ENCODE data around the gene PGAM5.

PGAM5 gene

DNA sequence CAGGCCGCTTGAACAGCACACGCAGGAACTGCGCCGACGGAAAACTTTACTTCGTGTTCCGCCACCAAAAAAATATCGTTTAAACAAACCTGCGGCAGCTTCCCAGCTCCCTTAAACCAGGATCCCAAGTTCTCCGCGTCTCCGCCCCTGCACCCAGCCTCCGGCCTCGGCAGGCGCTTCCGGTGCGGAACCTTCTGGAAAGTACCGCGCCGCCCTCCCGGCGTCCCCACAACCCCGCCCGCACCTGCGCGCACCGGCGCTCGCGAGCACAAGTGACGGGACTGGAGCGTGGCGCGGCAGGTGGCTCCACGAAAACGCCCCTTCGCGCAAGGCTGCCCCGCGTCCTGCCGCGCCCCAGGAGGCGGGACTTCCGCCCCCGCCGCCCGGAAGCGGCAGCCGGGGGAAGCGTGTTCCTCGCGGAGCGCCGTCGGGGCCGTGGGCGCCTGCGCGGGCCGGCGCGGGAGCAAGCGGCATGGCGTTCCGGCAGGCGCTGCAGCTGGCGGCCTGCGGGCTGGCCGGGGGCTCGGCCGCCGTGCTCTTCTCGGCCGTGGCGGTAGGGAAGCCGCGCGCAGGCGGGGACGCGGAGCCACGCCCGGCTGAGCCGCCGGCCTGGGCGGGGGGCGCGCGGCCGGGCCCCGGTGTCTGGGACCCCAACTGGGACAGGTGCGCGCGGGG is at the start of gene PGAM5:
TSS of gene PGAM5 (plus strand) at position 438 of the 675 bp plus-strand sequence. CDS start at position 473, 35 bp downstream.
- H3K4me3 ChIP-seq (ENCODE audit: low read length in 2 of 2) = peak within 1 kb of the TSS; percentile 88 to 91
- H3K9me3 ChIP-seq (ENCODE audit: control insufficient read depth in 2 of 2, low read length in 2 of 2) = no peaks in the 10 kb centered on the region
- peak within 1 kb of the TSS; percentile 75 to 83 for H3K9ac ChIP-seq (ENCODE audit: low read length in 2 of 2)
- H3K36me3 ChIP-seq (ENCODE audit: control insufficient read depth in 2 of 2, insufficient read depth in 2 of 2, low read length in 2 of 2) = peaks cover 4% of the 10 kb centered on the region in 2 donors
- no peaks in the 10 kb centered on the region for H3K27me3 ChIP-seq (ENCODE audit: control insufficient read depth in 1 of 2, insufficient read depth in 2 of 2, low read length in 2 of 2)
- H3K4me1 ChIP-seq (ENCODE audit: control insufficient read depth, insufficient read depth, low read length) = peaks cover 23% of the 10 kb centered on the region
- peak within 1 kb of the TSS; percentile 41 for H3K27ac ChIP-seq (ENCODE audit: low read length)

DNA sequence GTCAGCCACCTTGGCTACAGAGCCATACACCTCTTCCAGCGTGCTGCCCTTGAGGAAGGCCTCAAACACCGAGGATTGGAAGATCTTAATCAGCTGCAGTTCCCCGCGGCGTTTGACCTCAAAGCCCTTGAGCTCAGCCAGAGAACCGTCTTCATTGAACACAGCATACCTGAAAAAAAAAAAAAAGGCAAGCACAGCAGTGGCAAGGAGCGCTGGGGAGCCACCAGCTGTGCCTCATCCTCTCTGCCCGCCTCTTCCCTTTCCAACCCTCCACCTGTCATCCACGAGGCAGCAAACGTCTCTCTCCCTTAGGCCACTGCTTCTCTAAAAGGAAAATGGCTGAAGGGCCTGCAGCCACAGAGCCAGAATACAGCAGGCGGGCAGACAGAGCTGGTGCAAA is 49.6 kb upstream of the PGAM5 start:
- Histone ChIP-seq H3K9me3 (ENCODE audit: control insufficient read depth in 2 of 2, low read length in 2 of 2) (no peaks in the 10 kb centered on the region), H3K27me3 (ENCODE audit: control insufficient read depth in 1 of 2, insufficient read depth in 2 of 2, low read length in 2 of 2) (no peaks in the 10 kb centered on the region), H3K36me3 (ENCODE audit: control insufficient read depth in 2 of 2, insufficient read depth in 2 of 2, low read length in 2 of 2) (peaks cover 34 to 69% of the 10 kb centered on the region in 2 donors), H3K27ac (ENCODE audit: low read length) (no peak overlapping the region), H3K9ac (ENCODE audit: low read length in 2 of 2) (no peak overlapping the region), H3K4me3 (ENCODE audit: low read length in 2 of 2) (no peak overlapping the region), H3K4me1 (ENCODE audit: control insufficient read depth, insufficient read depth, low read length) (no peaks in the 10 kb centered on the region)

DNA sequence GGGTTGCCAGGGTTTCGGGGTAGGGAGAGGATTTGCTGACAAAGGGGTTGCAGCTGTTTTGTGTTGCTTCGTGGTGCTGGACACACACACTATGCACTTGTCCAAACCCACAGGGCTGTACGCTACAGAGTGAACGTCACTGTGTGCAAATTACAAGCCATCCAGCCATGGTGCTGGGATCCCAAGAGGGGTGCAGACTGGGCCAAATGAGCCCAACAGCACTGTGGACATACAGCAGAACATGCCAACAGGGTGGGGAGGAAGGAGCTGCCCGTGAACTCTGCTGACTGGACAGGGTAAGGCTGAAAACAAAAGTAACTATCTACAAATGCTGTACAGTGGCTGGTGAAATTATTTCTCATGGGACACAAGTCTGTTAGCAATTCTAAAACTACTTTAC is 48.7 kb upstream of the PGAM5 start:
- Histone ChIP-seq H3K9ac (ENCODE audit: low read length in 2 of 2) (no peak overlapping the region), H3K27me3 (ENCODE audit: control insufficient read depth in 1 of 2, insufficient read depth in 2 of 2, low read length in 2 of 2) (no peaks in the 10 kb centered on the region), H3K36me3 (ENCODE audit: control insufficient read depth in 2 of 2, insufficient read depth in 2 of 2, low read length in 2 of 2) (peaks cover 33 to 75% of the 10 kb centered on the region in 2 donors), H3K4me3 (ENCODE audit: low read length in 2 of 2) (no peak overlapping the region), H3K9me3 (ENCODE audit: control insufficient read depth in 2 of 2, low read length in 2 of 2) (no peaks in the 10 kb centered on the region), H3K4me1 (ENCODE audit: control insufficient read depth, insufficient read depth, low read length) (no peaks in the 10 kb centered on the region), H3K27ac (ENCODE audit: low read length) (no peak overlapping the region)

DNA sequence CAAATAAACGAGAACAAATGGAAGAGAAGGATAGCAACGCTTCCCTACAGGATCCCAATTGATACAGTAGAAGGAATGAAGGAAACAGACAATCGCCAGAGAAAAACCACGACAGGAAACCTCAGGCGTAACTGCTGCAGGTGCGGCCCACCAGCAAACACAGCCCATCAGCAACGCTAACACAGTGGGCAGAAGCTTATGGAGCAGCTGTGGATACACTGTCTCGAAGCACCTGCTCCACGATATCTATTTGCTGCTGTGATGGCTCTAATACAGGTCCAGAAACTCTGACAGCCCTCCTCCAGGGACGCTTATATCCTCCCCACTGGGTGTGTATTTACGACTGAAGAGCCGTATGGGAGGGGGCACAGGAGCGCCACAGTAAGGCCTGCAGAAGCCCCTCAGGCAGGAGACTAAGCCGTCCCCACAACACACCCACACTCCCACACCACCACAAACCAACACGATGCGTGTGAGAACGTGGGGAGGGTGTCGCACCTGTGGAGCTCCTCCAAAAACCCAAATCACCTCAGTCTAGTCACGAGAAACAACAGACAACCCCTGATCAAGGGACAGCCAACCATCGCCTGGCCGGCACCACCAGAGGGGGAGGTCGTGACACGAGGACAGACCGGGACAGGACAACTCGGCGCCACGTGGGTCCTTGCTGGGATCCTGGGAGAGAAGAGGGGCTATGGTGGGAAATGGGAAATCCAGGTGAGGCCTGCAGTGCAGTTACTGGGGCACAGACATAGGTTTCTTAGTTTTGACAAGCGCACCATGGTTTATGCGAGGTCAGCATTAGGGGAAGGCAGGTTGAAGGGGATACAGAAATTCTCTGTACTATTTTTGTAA is 47.5 kb upstream of the PGAM5 start:
- no peaks in the 10 kb centered on the region for H3K4me1 ChIP-seq (ENCODE audit: control insufficient read depth, insufficient read depth, low read length)
- no peak overlapping the region for H3K9ac ChIP-seq (ENCODE audit: low read length in 2 of 2)
- H3K27ac ChIP-seq (ENCODE audit: low read length) = no peak overlapping the region
- no peaks in the 10 kb centered on the region for H3K9me3 ChIP-seq (ENCODE audit: control insufficient read depth in 2 of 2, low read length in 2 of 2)
- H3K4me3 ChIP-seq (ENCODE audit: low read length in 2 of 2) = no peak overlapping the region
- H3K36me3 ChIP-seq (ENCODE audit: control insufficient read depth in 2 of 2, insufficient read depth in 2 of 2, low read length in 2 of 2) = peaks cover 28 to 71% of the 10 kb centered on the region in 2 donors
- no peaks in the 10 kb centered on the region for H3K27me3 ChIP-seq (ENCODE audit: control insufficient read depth in 1 of 2, insufficient read depth in 2 of 2, low read length in 2 of 2)

DNA sequence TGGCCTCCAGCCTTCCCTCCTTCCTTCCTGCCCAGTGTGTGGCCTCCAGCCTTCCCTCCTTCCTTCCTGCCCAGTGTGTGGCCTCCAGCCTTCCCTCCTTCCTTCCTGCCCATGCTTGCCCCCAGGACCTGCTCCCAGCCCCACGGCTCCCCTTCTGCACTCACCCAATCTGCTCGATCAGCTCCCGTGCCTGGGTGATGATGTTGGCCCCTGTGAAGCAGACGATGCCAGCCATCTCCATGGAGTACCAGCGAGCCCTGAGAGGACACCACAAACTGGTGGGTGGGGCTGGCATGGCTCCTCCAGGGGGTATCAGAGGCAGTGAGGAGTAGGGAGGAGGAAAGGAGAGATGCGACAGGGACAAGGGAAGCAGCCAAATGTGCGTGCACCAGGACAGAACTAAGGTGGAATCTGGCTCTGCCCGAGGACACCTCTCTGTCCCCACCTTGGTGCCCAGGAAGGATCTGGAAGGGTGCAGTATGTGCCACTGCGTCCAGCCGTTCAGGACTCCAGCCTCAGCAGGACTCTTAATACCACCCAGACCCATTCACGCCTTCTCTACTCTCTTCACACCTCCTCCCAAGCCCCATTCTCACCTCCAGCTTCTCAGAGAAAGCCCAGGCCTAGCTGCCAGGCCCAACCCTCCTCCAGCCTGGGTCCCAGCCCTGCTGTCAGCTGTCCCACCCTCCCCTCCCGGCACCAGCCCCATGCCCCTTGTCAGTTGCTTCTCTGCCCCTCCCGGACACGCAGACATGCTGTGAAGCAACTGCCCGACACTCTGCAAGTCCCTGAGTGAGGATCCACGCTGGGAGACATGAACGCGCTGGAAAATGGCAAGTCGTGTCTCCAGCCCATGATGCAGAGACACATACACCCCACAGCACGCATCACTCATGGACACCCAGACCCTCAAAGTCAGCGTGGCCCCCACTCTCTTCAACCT is 46.2 kb upstream of the PGAM5 start:
- no peak overlapping the region for H3K4me3 ChIP-seq (ENCODE audit: low read length in 2 of 2)
- H3K36me3 ChIP-seq (ENCODE audit: control insufficient read depth in 2 of 2, insufficient read depth in 2 of 2, low read length in 2 of 2) = peaks cover 26 to 66% of the 10 kb centered on the region in 2 donors
- no peak overlapping the region for H3K9ac ChIP-seq (ENCODE audit: low read length in 2 of 2)
- no peak overlapping the region for H3K27ac ChIP-seq (ENCODE audit: low read length)
- H3K9me3 ChIP-seq (ENCODE audit: control insufficient read depth in 2 of 2, low read length in 2 of 2) = no peaks in the 10 kb centered on the region
- no peaks in the 10 kb centered on the region for H3K4me1 ChIP-seq (ENCODE audit: control insufficient read depth, insufficient read depth, low read length)
- no peaks in the 10 kb centered on the region for H3K27me3 ChIP-seq (ENCODE audit: control insufficient read depth in 1 of 2, insufficient read depth in 2 of 2, low read length in 2 of 2)

DNA sequence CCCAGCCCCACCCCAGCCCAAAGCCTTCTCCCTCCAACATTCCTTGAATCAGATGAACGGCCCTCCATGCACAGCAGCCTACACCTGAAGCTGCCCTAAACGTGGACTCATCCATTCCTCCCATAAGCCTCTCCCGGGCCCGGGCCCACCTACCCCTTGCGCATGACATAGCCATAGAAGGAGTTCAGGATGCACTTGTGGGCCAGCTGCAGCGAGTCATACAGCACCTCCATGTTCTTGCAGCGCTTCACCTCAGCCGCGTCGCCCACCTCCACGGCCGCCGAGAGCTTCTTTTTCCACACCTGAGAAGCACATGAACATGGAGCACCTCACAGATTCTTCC is 45.5 kb upstream of the PGAM5 start:
- H3K9me3 ChIP-seq (ENCODE audit: control insufficient read depth in 2 of 2, low read length in 2 of 2) = no peaks in the 10 kb centered on the region
- no peaks in the 10 kb centered on the region for H3K4me1 ChIP-seq (ENCODE audit: control insufficient read depth, insufficient read depth, low read length)
- no peak overlapping the region for H3K27ac ChIP-seq (ENCODE audit: low read length)
- H3K36me3 ChIP-seq (ENCODE audit: control insufficient read depth in 2 of 2, insufficient read depth in 2 of 2, low read length in 2 of 2) = peaks cover 26 to 68% of the 10 kb centered on the region in 2 donors
- H3K27me3 ChIP-seq (ENCODE audit: control insufficient read depth in 1 of 2, insufficient read depth in 2 of 2, low read length in 2 of 2) = no peaks in the 10 kb centered on the region
- no peak overlapping the region for H3K9ac ChIP-seq (ENCODE audit: low read length in 2 of 2)
- no peak overlapping the region for H3K4me3 ChIP-seq (ENCODE audit: low read length in 2 of 2)

DNA sequence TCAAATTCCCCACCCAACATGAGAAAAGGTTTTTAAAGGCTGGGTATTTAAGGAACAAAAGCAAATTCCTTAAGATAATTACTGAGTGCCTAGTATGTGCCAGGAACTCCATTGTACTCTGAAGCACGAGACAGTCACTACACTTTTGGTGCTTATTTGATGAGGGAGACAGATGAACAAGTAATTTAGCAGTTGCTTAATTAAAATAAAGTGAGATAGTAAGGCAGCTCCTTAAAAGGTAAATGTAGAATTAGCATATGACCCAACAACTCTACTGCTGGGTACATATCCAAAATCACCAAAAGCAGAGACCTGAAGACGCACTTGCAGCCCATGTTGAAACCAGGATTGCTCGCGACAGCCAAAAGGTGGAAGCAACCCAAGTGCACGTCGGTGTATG is 44.8 kb upstream of the PGAM5 start:
- peaks cover 26 to 62% of the 10 kb centered on the region in 2 donors for H3K36me3 ChIP-seq (ENCODE audit: control insufficient read depth in 2 of 2, insufficient read depth in 2 of 2, low read length in 2 of 2)
- no peak overlapping the region for H3K27ac ChIP-seq (ENCODE audit: low read length)
- no peaks in the 10 kb centered on the region for H3K4me1 ChIP-seq (ENCODE audit: control insufficient read depth, insufficient read depth, low read length)
- H3K9ac ChIP-seq (ENCODE audit: low read length in 2 of 2) = no peak overlapping the region
- H3K4me3 ChIP-seq (ENCODE audit: low read length in 2 of 2) = no peak overlapping the region
- H3K9me3 ChIP-seq (ENCODE audit: control insufficient read depth in 2 of 2, low read length in 2 of 2) = no peaks in the 10 kb centered on the region
- no peaks in the 10 kb centered on the region for H3K27me3 ChIP-seq (ENCODE audit: control insufficient read depth in 1 of 2, insufficient read depth in 2 of 2, low read length in 2 of 2)

DNA sequence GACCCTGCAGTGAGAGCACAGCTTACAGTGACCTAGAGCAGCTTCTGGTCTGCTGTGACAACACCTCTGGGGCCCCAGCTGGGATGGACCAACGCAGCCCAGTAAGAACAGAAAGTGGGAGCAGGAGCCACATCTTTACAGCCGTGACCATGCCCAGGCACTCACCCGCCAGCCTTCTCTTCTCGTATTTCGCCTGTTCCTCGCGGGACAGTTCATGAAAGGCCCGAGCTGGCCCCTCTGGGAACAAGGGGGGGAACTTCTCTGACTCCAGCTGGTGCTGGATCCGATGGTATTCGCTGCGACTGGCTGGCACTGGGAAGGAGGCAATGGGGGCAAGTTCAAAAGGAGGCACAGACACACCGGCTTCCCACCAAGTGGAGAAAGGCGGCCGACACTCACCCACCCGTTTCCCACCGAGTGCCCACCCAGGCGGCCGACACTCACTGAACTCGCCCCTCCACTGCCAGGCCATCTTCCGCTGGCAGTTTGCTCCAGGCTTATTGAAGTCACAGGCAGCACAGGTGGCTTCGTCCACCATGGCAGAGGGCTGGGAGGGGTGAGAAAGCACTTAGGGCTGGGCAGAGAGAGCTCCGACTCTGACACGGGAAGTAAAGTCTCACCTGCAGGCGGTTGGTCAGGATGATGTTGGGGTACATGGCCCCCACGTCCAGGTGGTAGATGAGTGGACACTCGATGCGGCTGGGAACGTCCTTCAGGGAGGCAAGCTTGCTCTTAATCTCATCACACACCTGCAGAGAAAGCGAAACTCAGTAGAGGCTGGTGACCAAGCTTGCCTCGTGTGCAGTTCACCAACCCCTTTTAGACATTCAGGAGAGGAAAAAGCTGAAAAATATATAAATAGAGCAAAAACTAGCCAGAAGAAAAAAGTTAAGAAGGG is 42.2 kb upstream of the PGAM5 start:
- H3K4me1 ChIP-seq (ENCODE audit: control insufficient read depth, insufficient read depth, low read length) = no peaks in the 10 kb centered on the region
- H3K27me3 ChIP-seq (ENCODE audit: control insufficient read depth in 1 of 2, insufficient read depth in 2 of 2, low read length in 2 of 2) = no peaks in the 10 kb centered on the region
- peaks cover 19 to 58% of the 10 kb centered on the region in 2 donors for H3K36me3 ChIP-seq (ENCODE audit: control insufficient read depth in 2 of 2, insufficient read depth in 2 of 2, low read length in 2 of 2)
- H3K9ac ChIP-seq (ENCODE audit: low read length in 2 of 2) = no peak overlapping the region
- no peak overlapping the region for H3K27ac ChIP-seq (ENCODE audit: low read length)
- H3K4me3 ChIP-seq (ENCODE audit: low read length in 2 of 2) = no peak overlapping the region
- H3K9me3 ChIP-seq (ENCODE audit: control insufficient read depth in 2 of 2, low read length in 2 of 2) = no peaks in the 10 kb centered on the region

DNA sequence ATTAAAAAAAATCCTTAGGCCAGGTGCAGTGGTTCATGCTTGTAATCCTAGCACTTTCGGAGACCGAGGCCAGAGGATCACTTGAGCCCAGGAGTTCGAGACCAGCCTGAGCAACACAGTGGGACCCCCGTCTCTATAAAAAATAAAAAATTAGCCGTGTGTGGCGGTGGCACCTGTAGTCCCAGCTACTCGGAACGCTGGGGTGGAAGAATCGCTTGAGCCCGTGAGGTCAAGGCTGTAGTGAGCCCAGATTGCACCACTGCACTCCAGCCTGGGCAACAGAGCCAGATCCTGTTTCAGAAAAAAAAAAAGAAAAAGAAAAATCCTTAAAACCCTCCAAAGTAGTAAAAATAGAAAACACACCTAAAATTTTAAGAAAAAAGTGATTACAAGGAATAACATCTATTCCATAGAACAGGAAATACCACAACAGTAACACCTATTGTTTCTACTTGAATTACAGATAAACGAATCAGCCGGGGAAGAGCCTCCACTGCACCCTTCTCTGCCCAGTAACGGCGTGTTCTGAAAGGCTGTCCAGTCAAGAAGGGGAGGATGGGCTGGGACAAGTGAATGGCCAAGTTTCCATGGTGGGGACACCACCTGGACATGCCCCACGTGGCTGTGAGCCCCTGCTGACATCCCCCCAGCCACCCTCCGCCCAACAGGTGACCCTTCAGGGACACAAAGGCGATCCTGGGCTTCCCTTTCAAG is 41.3 kb upstream of the PGAM5 start:
- no peaks in the 10 kb centered on the region for H3K4me1 ChIP-seq (ENCODE audit: control insufficient read depth, insufficient read depth, low read length)
- no peak overlapping the region for H3K27ac ChIP-seq (ENCODE audit: low read length)
- no peaks in the 10 kb centered on the region for H3K27me3 ChIP-seq (ENCODE audit: control insufficient read depth in 1 of 2, insufficient read depth in 2 of 2, low read length in 2 of 2)
- peaks cover 19 to 53% of the 10 kb centered on the region in 2 donors for H3K36me3 ChIP-seq (ENCODE audit: control insufficient read depth in 2 of 2, insufficient read depth in 2 of 2, low read length in 2 of 2)
- H3K9me3 ChIP-seq (ENCODE audit: control insufficient read depth in 2 of 2, low read length in 2 of 2) = no peaks in the 10 kb centered on the region
- no peak overlapping the region for H3K9ac ChIP-seq (ENCODE audit: low read length in 2 of 2)
- no peak overlapping the region for H3K4me3 ChIP-seq (ENCODE audit: low read length in 2 of 2)
